Skeletal muscle tissue (tissue), 4 donors: ENCODE measurements around the gene S100G. TPM values are rescaled to one million over a fixed set of nuclear protein-coding genes. Genes with fewer than 3 reads are reported as not detected.
"Not testable (repeated sequence)": the region's sequence is repeated elsewhere in the genome, so short reads cannot be mapped to it uniquely, and the experiment has no call there.

ENCODE experiments used
- H3K27ac ChIP-seq: one replicate; pipeline ENCODE4 v1.7.0; 2013; ENCODE audit warnings: mild to moderate bottlenecking, low read depth, low read length, inconsistent platforms
- H3K27me3 ChIP-seq, 3 donors: one replicate each; pipeline ENCODE4 v1.7.0; 2013; ENCODE audit warnings: low read length in 3 of 3; ENCODE audit not compliant: control insufficient read depth in 3 of 3, insufficient read depth in 3 of 3
- H3K36me3 ChIP-seq, 3 donors: one replicate each; pipeline ENCODE4 v1.7.0; 2013; ENCODE audit warnings: low read length in 3 of 3; ENCODE audit not compliant: control insufficient read depth in 3 of 3, insufficient read depth in 3 of 3
- H3K4me1 ChIP-seq, 3 donors: one replicate each; pipeline ENCODE4 v1.7.0; 2013; ENCODE audit warnings: low read length in 3 of 3, mild to moderate bottlenecking in 3 of 3; ENCODE audit not compliant: control insufficient read depth in 3 of 3, insufficient read depth in 3 of 3
- H3K4me3 ChIP-seq, 3 donors: one replicate each; pipeline ENCODE4 v1.7.0; 2013; ENCODE audit warnings: low read length in 3 of 3
- H3K9ac ChIP-seq, 3 donors: one replicate each; pipeline ENCODE4 v1.7.0; 2013; ENCODE audit warnings: low read length in 3 of 3, mild to moderate bottlenecking in 3 of 3, moderate library complexity in 2 of 3, low read depth in 1 of 3
- H3K9me3 ChIP-seq, 3 donors: one replicate each; pipeline ENCODE4 v1.7.0; 2013; ENCODE audit warnings: low read length in 3 of 3; ENCODE audit not compliant: control insufficient read depth in 3 of 3
- total RNA-seq: library from RNA; depleted of rRNA; stranded (reverse); fragments of >200 nt; gene quantifications from one replicate; pipeline ENCODE4 v1.2.3, GENCODE V29; 2014
- donor health status: Osteomylitis.

Gene S100G
- total RNA-seq, 1 donor from 2014 or later = not detected

GRCh38 chrX:16618422-16618821, 31.5 kb upstream of the S100G start:
- H3K27ac ChIP-seq = no peak overlapping the region
- H3K36me3 ChIP-seq = peaks cover 0 to 13% (median 5%) of the 10 kb centered on the region in 3 donors
- H3K27me3 ChIP-seq = peaks cover 0 to 3% (median 0%) of the 10 kb centered on the region in 3 donors
- no peak overlapping the region for H3K9ac ChIP-seq
- H3K9me3 ChIP-seq = no peaks in the 10 kb centered on the region
- no peaks in the 10 kb centered on the region for H3K4me1 ChIP-seq
- H3K4me3 ChIP-seq = no peak overlapping the region

- Histone ChIP-seq H3K9me3 (no peaks in the 10 kb centered on the region), H3K36me3 (peaks cover 0 to 13% (median 3%) of the 10 kb centered on the region in 3 donors), H3K9ac (no peak overlapping the region), H3K4me1 (no peaks in the 10 kb centered on the region), H3K4me3 (no peak overlapping the region), H3K27ac (no peak overlapping the region), H3K27me3 (peaks cover 0 to 3% (median 0%) of the 10 kb centered on the region in 3 donors)
Observed at GRCh38 chrX:16619024-16619423, 30.9 kb upstream of the S100G start.

GRCh38 chrX:16628511-16628910, 21.4 kb upstream of the S100G start:
- H3K27ac ChIP-seq, H3K9me3 ChIP-seq, H3K4me3 ChIP-seq, H3K4me1 ChIP-seq, H3K36me3 ChIP-seq, H3K9ac ChIP-seq: not testable (repeated sequence)
- peaks cover 0 to 13% (median 0%) of the 10 kb centered on the region in 3 donors for H3K27me3 ChIP-seq

DNA sequence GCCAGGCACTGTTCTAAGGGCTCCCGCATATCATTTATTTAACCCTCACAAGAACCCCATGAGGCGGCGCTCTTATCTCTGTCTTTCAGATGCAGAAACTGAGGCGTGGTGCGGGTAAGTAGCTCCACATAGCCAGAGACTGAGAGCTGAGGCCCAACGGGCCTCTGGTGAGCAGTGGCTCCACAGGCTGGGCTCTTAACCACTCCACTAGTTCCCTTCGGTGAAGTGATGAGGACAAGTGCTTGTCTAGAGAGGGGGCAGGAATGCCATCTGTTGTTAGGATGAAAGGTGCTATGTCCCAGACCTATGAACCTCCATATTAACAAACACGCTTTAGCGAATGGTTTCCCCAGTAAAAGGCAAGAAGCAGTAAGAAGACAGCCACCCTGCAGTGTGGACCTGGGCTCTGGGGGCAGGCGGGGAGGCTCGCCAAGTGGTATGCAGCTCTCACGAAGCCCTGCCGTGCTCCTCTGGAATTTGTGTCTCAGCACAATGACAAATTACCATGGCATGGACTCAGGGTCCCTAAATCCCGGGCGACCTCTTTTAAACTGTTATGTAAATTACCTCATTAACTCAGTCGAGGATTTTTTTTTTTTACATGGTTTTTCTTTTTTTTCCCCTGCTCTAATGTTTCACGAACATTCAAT, 20.9 kb upstream of the S100G start:
- Histone ChIP-seq H3K27ac (no peak overlapping the region), H3K9me3 (no peaks in the 10 kb centered on the region), H3K36me3 (no peaks in the 10 kb centered on the region), H3K9ac (no peak overlapping the region), H3K4me3 (no peak overlapping the region), H3K4me1 (no peaks in the 10 kb centered on the region), H3K27me3 (peaks cover 0 to 13% (median 0%) of the 10 kb centered on the region in 3 donors)

GRCh38 chrX:16629909-16630308, 20.0 kb upstream of the S100G start:
- Histone ChIP-seq H3K36me3 (no peaks in the 10 kb centered on the region), H3K9me3 (no peaks in the 10 kb centered on the region), H3K4me1 (no peaks in the 10 kb centered on the region), H3K27ac (no peak overlapping the region), H3K9ac (no peak overlapping the region), H3K27me3 (peaks cover 0 to 13% (median 0%) of the 10 kb centered on the region in 3 donors), H3K4me3 (no peak overlapping the region)

DNA sequence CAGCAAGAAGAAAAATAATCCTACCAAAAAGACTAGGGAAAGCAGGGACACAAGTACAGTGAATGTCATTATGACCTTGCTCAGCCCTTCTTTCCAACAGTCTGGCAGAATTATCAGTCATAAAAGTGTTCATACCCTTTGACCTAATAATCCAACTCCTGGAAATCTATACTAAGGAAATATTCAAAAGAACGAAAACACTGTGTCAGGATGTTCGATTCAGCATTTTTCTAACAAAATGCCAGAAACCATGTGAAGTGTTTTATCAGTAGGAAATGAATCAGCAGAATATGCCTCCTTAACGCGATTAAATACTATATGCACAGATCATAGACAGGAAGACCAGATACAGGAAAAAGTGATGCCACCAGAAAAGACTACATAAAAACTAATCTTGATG, 16.2 kb upstream of the S100G start:
- H3K9me3 ChIP-seq = no peaks in the 10 kb centered on the region
- H3K4me1 ChIP-seq = no peaks in the 10 kb centered on the region
- H3K9ac ChIP-seq = no peak overlapping the region
- H3K27ac ChIP-seq = no peak overlapping the region
- H3K4me3 ChIP-seq = no peak overlapping the region
- peaks cover 0 to under 1% (median 0%) of the 10 kb centered on the region in 3 donors for H3K36me3 ChIP-seq
- H3K27me3 ChIP-seq = peaks cover 0 to 13% (median 0%) of the 10 kb centered on the region in 3 donors

GRCh38 chrX:16635040-16635439, 14.9 kb upstream of the S100G start:
- no peak overlapping the region for H3K9ac ChIP-seq
- H3K4me3 ChIP-seq = no peak overlapping the region
- no peaks in the 10 kb centered on the region for H3K4me1 ChIP-seq
- H3K27me3 ChIP-seq = peaks cover 0 to 5% (median 0%) of the 10 kb centered on the region in 3 donors
- no peaks in the 10 kb centered on the region for H3K9me3 ChIP-seq
- no peak overlapping the region for H3K27ac ChIP-seq
- peaks cover 0 to 4% (median 0%) of the 10 kb centered on the region in 3 donors for H3K36me3 ChIP-seq

DNA sequence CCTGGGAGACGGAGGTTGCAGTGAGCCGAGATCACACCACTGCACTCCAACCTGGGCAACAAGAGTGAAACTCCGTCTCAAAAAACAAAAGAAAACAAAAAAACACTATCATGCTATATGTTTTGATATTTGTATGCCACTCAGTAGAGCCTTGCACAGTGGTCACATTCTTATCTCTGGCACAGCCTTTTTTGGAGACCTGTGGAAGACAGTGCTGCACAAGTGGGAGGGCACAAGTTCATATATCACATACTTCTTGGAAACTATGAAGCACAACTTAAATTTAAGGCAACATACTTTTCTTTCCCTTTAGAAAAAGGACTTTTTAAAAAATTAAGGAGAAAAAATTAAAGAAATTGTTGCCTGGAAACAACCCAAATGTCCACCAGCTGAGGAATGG, 14.4 kb upstream of the S100G start:
- no peaks in the 10 kb centered on the region for H3K9me3 ChIP-seq
- no peaks in the 10 kb centered on the region for H3K4me1 ChIP-seq
- H3K36me3 ChIP-seq = peaks cover 0 to 4% (median 0%) of the 10 kb centered on the region in 3 donors
- no peak overlapping the region for H3K4me3 ChIP-seq
- no peak overlapping the region for H3K27ac ChIP-seq
- H3K27me3 ChIP-seq = peaks cover 0 to 5% (median 0%) of the 10 kb centered on the region in 3 donors
- H3K9ac ChIP-seq = no peak overlapping the region

- no peak overlapping the region for H3K4me3 ChIP-seq
- H3K9me3 ChIP-seq = no peaks in the 10 kb centered on the region
- peaks cover 0 to 8% (median 0%) of the 10 kb centered on the region in 3 donors for H3K27me3 ChIP-seq
- peaks cover 0 to 4% (median 0%) of the 10 kb centered on the region in 3 donors for H3K36me3 ChIP-seq
- H3K9ac ChIP-seq = no peak overlapping the region
- H3K27ac ChIP-seq = no peak overlapping the region
- no peaks in the 10 kb centered on the region for H3K4me1 ChIP-seq
Observed at GRCh38 chrX:16638533-16638932, 11.4 kb upstream of the S100G start.

DNA sequence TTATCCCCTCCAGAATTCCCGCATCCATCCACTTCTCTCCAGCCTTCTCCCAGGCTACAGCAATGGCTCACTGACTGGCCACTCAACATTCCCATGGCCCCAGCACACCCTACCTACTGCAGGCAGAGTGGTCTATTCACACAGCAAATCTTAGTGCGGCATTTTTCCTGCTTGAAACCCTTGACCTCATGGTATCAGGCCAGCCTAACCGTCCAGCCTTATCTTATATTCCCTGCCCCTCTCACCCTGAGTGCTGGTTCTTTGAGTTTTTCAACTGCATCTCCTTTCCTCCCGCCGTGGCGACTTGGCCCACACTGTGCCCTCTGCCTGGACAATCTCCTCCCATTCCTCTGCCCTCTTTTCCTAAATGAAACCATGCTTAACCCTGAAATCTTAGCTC, 10.0 kb upstream of the S100G start:
- H3K4me3 ChIP-seq = no peak overlapping the region
- H3K9me3 ChIP-seq = no peaks in the 10 kb centered on the region
- H3K4me1 ChIP-seq = no peaks in the 10 kb centered on the region
- H3K36me3 ChIP-seq = peaks cover 0 to 4% (median 0%) of the 10 kb centered on the region in 3 donors
- no peak overlapping the region for H3K27ac ChIP-seq
- no peak overlapping the region for H3K9ac ChIP-seq
- H3K27me3 ChIP-seq = peaks cover 0 to 8% (median 0%) of the 10 kb centered on the region in 3 donors
